Endothelial cell of umbilical vein (primary cell): ENCODE data around the gene SNX5. TPM values are rescaled to one million over a fixed set of nuclear protein-coding genes. Genes with fewer than 3 reads are reported as not detected.
A peak's percentile ranks its signal among the peaks of the same experiment; 100 is the strongest.

Source experiments
- BruUV-seq: library from RNA; stranded (reverse); fragments of 400-500 nt; replicated peaks from 2 replicates; lab custom pipeline; 2021; lab: Mats Ljungman, UMichigan
- CTCF ChIA-PET: fragments of 300-600, 350-600 bp; sonication (Branson Sonifier 250); formaldehyde crosslinking; loops from one replicate; lab custom pipeline; 2021; ENCODE audit warnings: antibody characterized with exemption, inconsistent platforms; lab: Charles Lee
- POLR2A ChIA-PET: fragments of 300-600, 350-600 bp; sonication (Branson Sonifier 250); formaldehyde crosslinking; loops from one replicate; lab custom pipeline; 2021; ENCODE audit warnings: antibody characterized with exemption, inconsistent platforms; lab: Charles Lee
- DNase-seq: peaks from one replicate; pipeline ENCODE4 v3.0.0-alpha.2; 2011; ENCODE audit warnings: low read depth, low spot score
- FAIRE-seq: peaks from 2 replicates; lab custom pipeline; 2011; peaks lifted over from hg19 to GRCh38; lab: Jason Lieb, UNC
- H2AFZ ChIP-seq: 2 replicates; pipeline ENCODE4 v1.6.0; 2012; ENCODE audit warnings: low read depth, low read length, control low read depth, inconsistent platforms
- H3K27ac ChIP-seq: 2 replicates; pipeline ENCODE4 v1.5.1; 2011; ENCODE audit warnings: low read depth, mild to moderate bottlenecking, control low read depth, low read length, moderate library complexity; ENCODE audit not compliant: insufficient read depth
- H3K27me3 ChIP-seq, 2 experiments: 2 replicates each; pipeline versions ENCODE4 v1.6.0 to v1.6.1; 2011; ENCODE audit warnings: low read length in 2 of 2, mixed read lengths in 1 of 2; ENCODE audit not compliant: control insufficient read depth in 2 of 2, insufficient read depth in 2 of 2
- H3K36me3 ChIP-seq, 2 experiments: 2 replicates in 1 of 2; 3 replicates in 1 of 2; pipeline ENCODE4 v1.5.1; 2011; ENCODE audit warnings: low read length in 2 of 2, mild to moderate bottlenecking in 1 of 2, moderate library complexity in 1 of 2; ENCODE audit not compliant: control insufficient read depth in 2 of 2, insufficient read depth in 2 of 2; ENCODE audit errors: extremely low read depth in 1 of 2
- H3K4me1 ChIP-seq: 3 replicates; pipeline ENCODE4 v1.5.1; 2011; ENCODE audit warnings: mild to moderate bottlenecking, low read length; ENCODE audit not compliant: control insufficient read depth, insufficient read depth; ENCODE audit errors: extremely low read depth
- H3K4me2 ChIP-seq: 2 replicates; pipeline ENCODE4 v1.6.1; 2011; ENCODE audit warnings: low read length, control low read depth, mixed read lengths; ENCODE audit not compliant: insufficient read depth
- H3K4me3 ChIP-seq, 3 experiments: fragments of 200-600 bp in 1 of 3; sonication (generic), shearing (Covaris generic) in 1 of 3; replicated peaks in 1 of 3; 2 replicates each; pipeline ENCODE4 v1.5.1; 2011 to 2016; ENCODE audit warnings: control low read depth in 3 of 3, low read length in 3 of 3, mild to moderate bottlenecking in 2 of 3, inconsistent platforms in 1 of 3, low read depth in 1 of 3, moderate library complexity in 1 of 3; ENCODE audit not compliant: insufficient read depth in 1 of 3
- H3K79me2 ChIP-seq: 2 replicates; pipeline ENCODE4 v1.6.0; 2012; ENCODE audit warnings: low read length, inconsistent platforms; ENCODE audit not compliant: control insufficient read depth, insufficient read depth
- H3K9ac ChIP-seq: replicated peaks from 2 replicates; pipeline ENCODE3; 2011; ENCODE audit warnings: low read length, control low read depth; ENCODE audit not compliant: insufficient read depth; ENCODE audit errors: extremely low read depth
- H3K9me1 ChIP-seq: replicated peaks from 3 replicates; pipeline ENCODE4 v1.6.0; 2011; ENCODE audit warnings: mild to moderate bottlenecking, low read length; ENCODE audit not compliant: control insufficient read depth, insufficient read depth; ENCODE audit errors: extremely low read depth
- H3K9me3 ChIP-seq: replicated peaks from 2 replicates; pipeline ENCODE4 v1.5.1; 2012; ENCODE audit warnings: low read length, inconsistent platforms; ENCODE audit not compliant: control insufficient read depth, insufficient read depth
- H4K20me1 ChIP-seq: replicated peaks from 2 replicates; pipeline ENCODE3; 2011; ENCODE audit warnings: mild to moderate bottlenecking, low read length; ENCODE audit not compliant: control insufficient read depth, insufficient read depth; ENCODE audit errors: extremely low read depth
- EZH2 ChIP-seq: IDR thresholded peaks from 2 replicates; pipeline ENCODE4 v1.6.1; 2012; ENCODE audit warnings: borderline replicate concordance, low read depth, mild to moderate bottlenecking, moderate library complexity, low read length, inconsistent platforms; ENCODE audit not compliant: severe bottlenecking
- FOS ChIP-seq: IDR thresholded peaks from 2 replicates; pipeline ENCODE4 v1.6.1; 2011; ENCODE audit warnings: mild to moderate bottlenecking, low read length, moderate library complexity, borderline replicate concordance; ENCODE audit not compliant: insufficient read depth
- GATA2 ChIP-seq: IDR thresholded peaks from 2 replicates; pipeline ENCODE4 v1.7.0; 2011; ENCODE audit warnings: low read depth, mild to moderate bottlenecking, moderate library complexity, mixed read lengths, low read length; ENCODE audit not compliant: insufficient read length, insufficient read depth
- JUN ChIP-seq: IDR thresholded peaks from 2 replicates; pipeline ENCODE4 v1.6.1; 2011; ENCODE audit warnings: borderline replicate concordance, low read depth; ENCODE audit not compliant: insufficient read length, insufficient read depth
- MYC ChIP-seq: IDR thresholded peaks from one replicate; pipeline ENCODE4 v1.6.1; 2011; ENCODE audit warnings: mild to moderate bottlenecking, low read depth, low read length
- POLR2A ChIP-seq: IDR thresholded peaks from 2 replicates; pipeline ENCODE4 v1.6.1; 2012; ENCODE audit warnings: low read depth, mild to moderate bottlenecking, control low read depth, low read length
- POLR2AphosphoS5 ChIP-seq: IDR thresholded peaks from 2 replicates; pipeline ENCODE4 v1.6.1; 2012; ENCODE audit warnings: low read depth, mild to moderate bottlenecking, control low read depth, low read length, moderate library complexity; ENCODE audit not compliant: insufficient read depth
- dilution Hi-C: fragments of 300-500 bp; cut with MboI; formaldehyde crosslinking; loops from one replicate; pipeline ENCODE4 v1.15.0; 2019; ENCODE audit warnings: low sequenced_read_pairs; ENCODE audit not compliant: extremely low pct_ligation_motif_present
- intact Hi-C: fragments of 100-400 bp; cut with micrococcal nuclease; formaldehyde crosslinking; loops from one replicate; pipeline ENCODE4 v1.10.0; 2022
- polyA plus RNA-seq, 4 experiments: library from polyadenylated mRNA; depleted of rRNA in 3 of 4; stranded (reverse) in 3 of 4; unstranded in 1 of 4; fragments of >200 nt; gene quantifications; 2 replicates each; pipeline versions ENCODE4 v1.2.1 to v1.2.3, GENCODE V29; 2011 to 2012; ENCODE audit warnings: missing spikeins in 1 of 4
- total RNA-seq: library from RNA; stranded (reverse); gene quantifications from 2 replicates; pipeline ENCODE4 v1.2.3, GENCODE V29; 2021
- TF ChIP-seq, protein P1 (sequence below), 2 donors: IDR thresholded peaks; 1 replicate in 1 of 2; 2 replicates in 1 of 2; pipeline ENCODE4 v1.5.1; 2011; ENCODE audit warnings: low read length in 2 of 2, mild to moderate bottlenecking in 2 of 2, moderate library complexity in 2 of 2, control low read depth in 1 of 2, inconsistent platforms in 1 of 2, low read depth in 1 of 2; ENCODE audit not compliant: insufficient read depth in 1 of 2; ENCODE audit errors: extremely low read depth in 1 of 2
- TF ChIP-seq, protein P2 (sequence below): IDR thresholded peaks from 2 replicates; pipeline ENCODE4 v1.6.1; 2011; ENCODE audit not compliant: insufficient read depth, insufficient read length

The SNX5 gene
- total and polyA plus RNA-seq, 2 donors (not counting 3 experiments of a cell fraction or from before 2014, with no cell fraction given) = 76.2 to 121 TPM

DNA sequence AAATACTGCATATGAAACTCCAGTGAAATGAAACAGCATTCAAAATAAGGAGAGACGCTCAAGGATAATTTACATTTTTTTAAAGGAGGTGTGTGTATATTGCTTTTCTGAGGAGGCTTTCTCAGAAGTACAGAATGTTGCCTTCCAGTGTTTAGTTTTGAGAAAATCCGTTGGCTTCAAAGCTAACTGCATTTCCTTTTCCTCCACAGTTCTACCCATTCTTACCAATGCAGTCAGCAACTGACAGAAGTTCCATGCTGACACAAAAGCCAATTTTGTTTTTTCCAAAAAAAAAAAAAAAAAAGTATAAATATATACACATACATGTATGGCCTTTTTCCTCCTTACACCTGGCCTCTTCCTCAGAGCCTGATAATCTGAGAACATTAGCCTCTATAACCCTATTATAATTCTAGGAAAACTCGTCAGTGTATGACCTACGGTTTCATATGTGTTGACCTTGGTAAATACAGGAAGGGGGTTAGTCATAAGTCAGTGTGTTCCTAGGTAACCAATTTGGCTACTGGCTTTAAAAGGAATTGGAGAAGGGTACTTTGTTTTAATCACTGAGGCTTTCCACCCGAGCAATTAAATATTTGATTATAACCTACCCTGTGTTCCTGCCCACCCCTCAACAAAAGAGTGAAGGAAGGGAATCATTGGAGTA lies 24.4 kb upstream of the SNX5 start:
- peak; percentile 77 for DNase-seq
- no TSS peak for BruUV-seq
- no peak for TF ChIP-seq GATA2
- TF ChIP-seq FOS = peak; percentile 47
- no peak for TF ChIP-seq MYC
- TF ChIP-seq JUN = peak; percentile 69
- no peak for TF ChIP-seq POLR2A
- TF ChIP-seq, protein P1, sequence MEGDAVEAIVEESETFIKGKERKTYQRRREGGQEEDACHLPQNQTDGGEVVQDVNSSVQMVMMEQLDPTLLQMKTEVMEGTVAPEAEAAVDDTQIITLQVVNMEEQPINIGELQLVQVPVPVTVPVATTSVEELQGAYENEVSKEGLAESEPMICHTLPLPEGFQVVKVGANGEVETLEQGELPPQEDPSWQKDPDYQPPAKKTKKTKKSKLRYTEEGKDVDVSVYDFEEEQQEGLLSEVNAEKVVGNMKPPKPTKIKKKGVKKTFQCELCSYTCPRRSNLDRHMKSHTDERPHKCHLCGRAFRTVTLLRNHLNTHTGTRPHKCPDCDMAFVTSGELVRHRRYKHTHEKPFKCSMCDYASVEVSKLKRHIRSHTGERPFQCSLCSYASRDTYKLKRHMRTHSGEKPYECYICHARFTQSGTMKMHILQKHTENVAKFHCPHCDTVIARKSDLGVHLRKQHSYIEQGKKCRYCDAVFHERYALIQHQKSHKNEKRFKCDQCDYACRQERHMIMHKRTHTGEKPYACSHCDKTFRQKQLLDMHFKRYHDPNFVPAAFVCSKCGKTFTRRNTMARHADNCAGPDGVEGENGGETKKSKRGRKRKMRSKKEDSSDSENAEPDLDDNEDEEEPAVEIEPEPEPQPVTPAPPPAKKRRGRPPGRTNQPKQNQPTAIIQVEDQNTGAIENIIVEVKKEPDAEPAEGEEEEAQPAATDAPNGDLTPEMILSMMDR (IDR thresholded peaks at IDR 0.05; ENCODE audit: extremely low read depth in 1 of 2, insufficient read depth in 1 of 2, low read depth in 1 of 2, low read length in 2 of 2) = no peak
- TF ChIP-seq, protein P2, sequence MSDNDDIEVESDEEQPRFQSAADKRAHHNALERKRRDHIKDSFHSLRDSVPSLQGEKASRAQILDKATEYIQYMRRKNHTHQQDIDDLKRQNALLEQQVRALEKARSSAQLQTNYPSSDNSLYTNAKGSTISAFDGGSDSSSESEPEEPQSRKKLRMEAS = no peak
- TF ChIP-seq POLR2AphosphoS5 = no peak
- TF ChIP-seq EZH2 = no peak

More for the DNA sequence above, 24.4 kb upstream of the SNX5 start:
- FAIRE-seq = peak; percentile 87
- no peaks in the 10 kb centered on the region for H4K20me1 ChIP-seq
- ChIA-PET POLR2A (interaction anchor here (0.7 to 1.7 kb wide), 3 partner anchors 21 to 97 kb away, joined by 5 to 8 read pairs (median 5); no protein-coding TSS in a partner anchor), CTCF (interaction anchor here (0.6 to 8.1 kb wide), 5 partner anchors 10 to 338 kb away, joined by 3 to 104 read pairs (median 4); partner anchors contain the start of genes MGME1 and SNX5)
- peak overlapping the region; percentile 37 for H3K9ac ChIP-seq
- no peaks in the 10 kb centered on the region for H3K9me3 ChIP-seq
- peaks cover 0 to 2% of the 10 kb centered on the region in 2 experiments for H3K27me3 ChIP-seq
- intact Hi-C loops (loop anchor here (1.0 to 10.0 kb wide), 3 partner anchors 24 to 458 kb away; partner anchors contain the start of genes BFSP1 and MGME1), dilution Hi-C loops (no loop called here)
- peak overlapping the region; percentile 62 for H3K4me2 ChIP-seq
- peak overlapping the region; percentile 67 for H3K27ac ChIP-seq
- no peaks in the 10 kb centered on the region for H3K36me3 ChIP-seq
- H2AFZ ChIP-seq = no peak overlapping the region
- no peak overlapping the region for H3K4me3 ChIP-seq
- no peaks in the 10 kb centered on the region for H3K9me1 ChIP-seq
- H3K4me1 ChIP-seq = peaks cover 16% of the 10 kb centered on the region
- no peaks in the 10 kb centered on the region for H3K79me2 ChIP-seq
